ENCODE data around the gene SIM2. TPM values are rescaled to one million over a fixed set of nuclear protein-coding genes. Genes with fewer than 3 reads are reported as not detected.

The SIM2 gene
- polyA plus RNA-seq, 1 experiment, result not detected

DNA sequence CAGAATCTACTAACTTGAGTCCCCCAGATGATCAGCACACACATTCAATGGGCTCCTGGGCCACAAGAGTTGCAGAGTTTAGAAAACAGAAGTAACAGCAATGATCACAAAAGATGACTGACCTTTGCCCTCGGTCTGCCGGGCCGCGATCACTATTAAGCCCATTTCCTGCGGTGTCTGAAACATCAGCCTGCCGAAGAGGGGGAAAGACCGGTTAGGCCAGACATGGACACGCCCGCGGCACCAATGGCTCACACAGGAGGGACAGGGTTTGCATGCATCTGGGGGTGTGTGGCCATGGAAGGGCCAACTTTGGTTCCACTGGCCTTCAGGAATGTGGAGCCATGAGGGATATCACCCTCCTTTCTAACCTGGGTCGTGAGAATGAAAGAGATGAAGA, 68.2 kb downstream of the SIM2 start:
- POLR2A ChIA-PET, result no interaction called here
- H3K27me3 ChIP-seq (ENCODE audit: control insufficient read depth, insufficient read depth, low read length), result no peaks in the 10 kb centered on the region
- TF ChIP-seq, protein P1, sequence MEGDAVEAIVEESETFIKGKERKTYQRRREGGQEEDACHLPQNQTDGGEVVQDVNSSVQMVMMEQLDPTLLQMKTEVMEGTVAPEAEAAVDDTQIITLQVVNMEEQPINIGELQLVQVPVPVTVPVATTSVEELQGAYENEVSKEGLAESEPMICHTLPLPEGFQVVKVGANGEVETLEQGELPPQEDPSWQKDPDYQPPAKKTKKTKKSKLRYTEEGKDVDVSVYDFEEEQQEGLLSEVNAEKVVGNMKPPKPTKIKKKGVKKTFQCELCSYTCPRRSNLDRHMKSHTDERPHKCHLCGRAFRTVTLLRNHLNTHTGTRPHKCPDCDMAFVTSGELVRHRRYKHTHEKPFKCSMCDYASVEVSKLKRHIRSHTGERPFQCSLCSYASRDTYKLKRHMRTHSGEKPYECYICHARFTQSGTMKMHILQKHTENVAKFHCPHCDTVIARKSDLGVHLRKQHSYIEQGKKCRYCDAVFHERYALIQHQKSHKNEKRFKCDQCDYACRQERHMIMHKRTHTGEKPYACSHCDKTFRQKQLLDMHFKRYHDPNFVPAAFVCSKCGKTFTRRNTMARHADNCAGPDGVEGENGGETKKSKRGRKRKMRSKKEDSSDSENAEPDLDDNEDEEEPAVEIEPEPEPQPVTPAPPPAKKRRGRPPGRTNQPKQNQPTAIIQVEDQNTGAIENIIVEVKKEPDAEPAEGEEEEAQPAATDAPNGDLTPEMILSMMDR (IDR thresholded peaks at IDR 0.05; ENCODE audit: insufficient read depth, low read depth, low read length), result no peak

DNA sequence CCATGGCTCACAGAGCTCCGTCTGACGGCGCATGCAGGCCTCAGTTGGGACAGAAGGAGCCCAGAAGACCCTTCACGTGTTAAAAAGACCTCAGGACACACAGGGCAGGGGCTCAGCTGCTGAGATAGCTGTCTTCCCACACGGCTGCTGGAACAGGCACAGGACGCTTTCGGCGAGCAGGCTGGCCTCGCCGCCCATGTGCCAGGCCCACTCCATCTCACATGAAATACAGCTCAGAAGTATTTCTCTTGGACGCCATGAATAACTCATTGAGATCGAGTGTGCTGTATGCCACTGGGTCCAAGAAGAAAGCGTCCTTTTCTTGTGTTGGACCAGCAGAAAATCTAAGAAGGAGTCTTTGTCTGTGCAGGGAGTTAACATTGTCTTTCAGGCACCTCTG, 69.6 kb downstream of the SIM2 start:
- DNase-seq (ENCODE audit: low read depth), result no peak
- ChIA-PET CTCF (no interaction called here), POLR2A (no interaction called here)
- Histone ChIP-seq H3K27me3 (ENCODE audit: control insufficient read depth, insufficient read depth, low read length) (no peaks in the 10 kb centered on the region), H3K4me3 (ENCODE audit: low read depth, low read length) (no peak overlapping the region), H3K36me3 (ENCODE audit: control insufficient read depth, insufficient read depth, low read length) (no peaks in the 10 kb centered on the region)
- TF ChIP-seq, protein P1 (IDR thresholded peaks at IDR 0.05; ENCODE audit: insufficient read depth, low read depth, low read length), result no peak

More for the DNA sequence above, 68.2 kb downstream of the SIM2 start:
- CTCF ChIA-PET, result no interaction called here
- no peak for DNase-seq (ENCODE audit: low read depth)
- H3K36me3 ChIP-seq (ENCODE audit: control insufficient read depth, insufficient read depth, low read length), result no peaks in the 10 kb centered on the region
- H3K4me3 ChIP-seq (ENCODE audit: low read depth, low read length), result no peak overlapping the region

DNA sequence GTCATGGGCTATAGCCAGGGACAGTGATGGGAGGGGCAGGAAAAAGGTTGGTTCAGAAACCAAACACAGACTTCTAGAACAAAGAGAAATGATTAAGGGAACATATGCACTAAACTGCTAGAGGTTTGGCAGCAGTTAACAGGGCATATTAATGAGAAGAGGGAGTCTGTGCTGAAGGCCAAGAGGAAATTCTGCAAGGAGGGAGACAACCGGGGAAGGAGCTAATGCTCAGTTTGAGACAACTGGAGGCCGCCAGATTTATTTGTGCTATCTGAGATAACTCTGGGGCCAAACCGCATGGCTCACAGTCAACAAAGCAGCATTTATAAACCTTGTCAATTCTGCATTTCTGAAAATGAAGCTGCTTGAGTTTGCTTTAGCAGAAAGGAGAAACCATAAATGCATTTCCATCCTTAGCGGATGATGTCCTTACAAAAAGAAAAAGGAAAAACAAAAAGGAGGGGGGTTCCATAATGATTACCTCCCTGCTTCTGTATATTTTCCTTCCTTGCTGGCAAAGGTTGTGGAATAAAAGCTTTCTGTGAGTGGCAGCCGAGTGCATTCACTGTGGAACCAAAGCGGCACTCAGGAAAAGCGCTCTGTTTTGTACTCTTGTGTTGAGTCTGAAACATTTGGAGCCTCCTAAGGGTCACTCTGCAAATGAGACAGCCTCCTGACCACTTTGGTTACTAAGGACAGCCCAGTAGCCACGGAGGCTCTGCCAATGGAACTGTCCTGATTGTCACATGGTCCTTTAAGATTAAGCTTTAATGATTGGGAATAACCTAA, 70.3 kb downstream of the SIM2 start:
- H3K27me3 ChIP-seq (ENCODE audit: control insufficient read depth, insufficient read depth, low read length), result no peaks in the 10 kb centered on the region
- TF ChIP-seq, protein P1 (IDR thresholded peaks at IDR 0.05; ENCODE audit: insufficient read depth, low read depth, low read length), result no peak
- no peak overlapping the region for H3K4me3 ChIP-seq (ENCODE audit: low read depth, low read length)
- DNase-seq (ENCODE audit: low read depth), result no peak
- H3K36me3 ChIP-seq (ENCODE audit: control insufficient read depth, insufficient read depth, low read length), result no peaks in the 10 kb centered on the region
- POLR2A ChIA-PET, result no interaction called here
- CTCF ChIA-PET, result no interaction called here

DNA sequence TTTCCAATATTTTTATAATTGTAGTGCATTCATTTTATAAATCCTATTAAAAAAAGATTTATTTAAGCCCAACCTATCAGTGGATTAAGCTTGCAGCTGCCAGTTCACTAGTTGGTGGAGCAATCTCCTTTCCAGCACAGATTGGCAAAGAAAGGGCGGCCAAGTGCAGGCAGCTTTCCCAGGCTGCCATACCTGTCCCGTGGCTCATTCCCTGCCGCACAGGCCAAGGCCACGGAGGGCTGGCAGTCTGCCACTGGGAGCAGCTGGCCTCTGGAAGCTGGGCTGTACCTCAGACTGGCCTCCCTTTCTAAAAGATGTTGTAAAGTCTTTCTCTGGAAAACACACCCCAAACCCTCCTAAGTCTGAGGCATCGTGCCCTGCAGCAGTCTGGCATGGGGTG, 74.2 kb downstream of the SIM2 start:
- no peak for DNase-seq (ENCODE audit: low read depth)
- CTCF ChIA-PET, result interaction anchor here (1.1 kb wide), 1 partner anchor 15 kb away, joined by 3 read pairs; no protein-coding TSS in a partner anchor

DNA sequence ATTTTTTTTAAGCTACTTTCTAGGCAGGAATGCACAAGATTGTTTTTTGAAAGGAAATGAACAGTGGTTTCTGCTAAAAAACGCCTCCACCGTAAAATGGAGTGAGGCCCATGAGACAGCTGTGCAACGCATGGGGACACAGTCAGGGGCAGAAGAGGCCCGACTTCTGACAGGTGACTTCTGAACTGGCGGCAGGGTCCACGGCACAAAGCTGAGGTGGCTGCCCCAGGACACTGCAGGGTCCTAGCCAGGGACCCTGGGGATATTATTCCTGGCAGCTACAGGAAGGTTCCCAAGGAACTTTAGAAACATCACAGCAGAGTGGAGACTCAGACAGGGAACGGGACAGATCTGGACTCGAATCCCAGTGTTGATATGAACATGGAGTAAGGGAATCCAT, 75.1 kb downstream of the SIM2 start:
- POLR2A ChIA-PET, result no interaction called here
- DNase-seq (ENCODE audit: low read depth), result no peak
- Histone ChIP-seq H3K4me3 (ENCODE audit: low read depth, low read length) (no peak overlapping the region), H3K36me3 (ENCODE audit: control insufficient read depth, insufficient read depth, low read length) (no peaks in the 10 kb centered on the region), H3K27me3 (ENCODE audit: control insufficient read depth, insufficient read depth, low read length) (no peaks in the 10 kb centered on the region)
- TF ChIP-seq, protein P1 (IDR thresholded peaks at IDR 0.05; ENCODE audit: insufficient read depth, low read depth, low read length), result no peak
- CTCF ChIA-PET, result interaction anchor here (0.6 to 1.1 kb wide), 2 partner anchors 15 to 42 kb away, joined by 3 read pairs; no protein-coding TSS in a partner anchor

More for the DNA sequence above, 74.2 kb downstream of the SIM2 start:
- TF ChIP-seq, protein P1 (IDR thresholded peaks at IDR 0.05; ENCODE audit: insufficient read depth, low read depth, low read length), result no peak
- no peaks in the 10 kb centered on the region for H3K36me3 ChIP-seq (ENCODE audit: control insufficient read depth, insufficient read depth, low read length)
- POLR2A ChIA-PET, result no interaction called here
- no peaks in the 10 kb centered on the region for H3K27me3 ChIP-seq (ENCODE audit: control insufficient read depth, insufficient read depth, low read length)
- H3K4me3 ChIP-seq (ENCODE audit: low read depth, low read length), result no peak overlapping the region
